Heart left ventricle (tissue), 13 donors: Measurements from ENCODE around the gene KCNH6.

Source experiments
- POLR2A ChIP-seq, 2 donors: fragments of 450-650 bp; IDR thresholded peaks; one replicate each; pipeline ENCODE4 v1.6.1; 2017; ENCODE audit warnings: antibody characterized with exemption in 2 of 2, mild to moderate bottlenecking in 2 of 2, moderate library complexity in 2 of 2
- TF ChIP-seq, protein P1 (sequence below), 12 donors: fragments of 200-600 bp; sonication (generic) in 4 of 12; IDR thresholded peaks; one replicate each; pipeline versions ENCODE4 v1.5.0 to v1.8.0; 2018 to 2022; ENCODE audit warnings: antibody characterized with exemption in 12 of 12, mild to moderate bottlenecking in 5 of 12
- donor health status: ischemic (EF 13 %, LVEDD 7.1; RV severe dilation, severe dysfunction).
- donor health status: DM: no; HTN: yes; CAD: no.
- donor health status: DM: no; HTN: no; CAD: no.
- donor health status: ischemic (EF 25% LVEDD 6.9; RV normal size, moderate dysfunction).
- donor health status: ischemic (EF 25% LVEDD 5.7; RV mildly dilated, moderate dysfunction).
- donor health status: ischemic (EF 35%, LVEDD 5.7; RV mildly dilated, moderate dysfunction).
- donor health status: nonischemic (EF 11% LVEDD 7.7; RV severe dilation, severe dysfunction).
- donor health status: DM: yes; HTN: yes; CAD: no.
- donor health status: PGD.
- donor health status: ischemic (EF 29% LVEDD 5.4; RV normal size, mild dysfunction).
- donor health status: nonischemic (EF 23%, LVEDD 6.1; RV moderate dilation, normal function).

DNA sequence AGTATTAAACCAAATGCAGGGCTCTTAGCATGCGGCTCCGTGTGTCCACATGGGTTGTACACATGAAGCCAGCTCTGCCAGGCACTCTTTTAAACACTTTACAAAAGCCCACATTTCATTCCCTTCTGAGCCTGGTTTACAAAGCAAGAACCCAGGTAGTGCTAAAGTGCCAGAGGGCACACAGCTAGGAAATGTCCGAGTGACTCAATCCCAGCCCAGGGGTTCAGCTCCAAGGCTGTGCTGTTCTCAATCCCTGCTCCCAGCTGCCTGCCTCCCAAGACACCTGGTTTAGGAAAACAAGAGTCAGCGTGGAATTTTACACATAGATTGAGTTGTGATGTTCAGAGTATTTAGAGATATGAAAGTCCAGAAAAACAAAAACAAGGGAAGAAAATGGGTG is 13.8 kb downstream of the KCNH6 start:
- TF ChIP-seq, protein P1, sequence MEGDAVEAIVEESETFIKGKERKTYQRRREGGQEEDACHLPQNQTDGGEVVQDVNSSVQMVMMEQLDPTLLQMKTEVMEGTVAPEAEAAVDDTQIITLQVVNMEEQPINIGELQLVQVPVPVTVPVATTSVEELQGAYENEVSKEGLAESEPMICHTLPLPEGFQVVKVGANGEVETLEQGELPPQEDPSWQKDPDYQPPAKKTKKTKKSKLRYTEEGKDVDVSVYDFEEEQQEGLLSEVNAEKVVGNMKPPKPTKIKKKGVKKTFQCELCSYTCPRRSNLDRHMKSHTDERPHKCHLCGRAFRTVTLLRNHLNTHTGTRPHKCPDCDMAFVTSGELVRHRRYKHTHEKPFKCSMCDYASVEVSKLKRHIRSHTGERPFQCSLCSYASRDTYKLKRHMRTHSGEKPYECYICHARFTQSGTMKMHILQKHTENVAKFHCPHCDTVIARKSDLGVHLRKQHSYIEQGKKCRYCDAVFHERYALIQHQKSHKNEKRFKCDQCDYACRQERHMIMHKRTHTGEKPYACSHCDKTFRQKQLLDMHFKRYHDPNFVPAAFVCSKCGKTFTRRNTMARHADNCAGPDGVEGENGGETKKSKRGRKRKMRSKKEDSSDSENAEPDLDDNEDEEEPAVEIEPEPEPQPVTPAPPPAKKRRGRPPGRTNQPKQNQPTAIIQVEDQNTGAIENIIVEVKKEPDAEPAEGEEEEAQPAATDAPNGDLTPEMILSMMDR (IDR thresholded peaks at IDR 0.05) = no peak
- no peak for TF ChIP-seq POLR2A (IDR thresholded peaks at IDR 0.05)
